ENCODE results near the gene RAB6B. TPM values are rescaled to one million over a fixed set of nuclear protein-coding genes. Genes with fewer than 3 reads are reported as not detected.

RAB6B gene
- total and polyA plus RNA-seq, 10 donors: 1.3 to 20.4 (median 8.5) TPM

DNA sequence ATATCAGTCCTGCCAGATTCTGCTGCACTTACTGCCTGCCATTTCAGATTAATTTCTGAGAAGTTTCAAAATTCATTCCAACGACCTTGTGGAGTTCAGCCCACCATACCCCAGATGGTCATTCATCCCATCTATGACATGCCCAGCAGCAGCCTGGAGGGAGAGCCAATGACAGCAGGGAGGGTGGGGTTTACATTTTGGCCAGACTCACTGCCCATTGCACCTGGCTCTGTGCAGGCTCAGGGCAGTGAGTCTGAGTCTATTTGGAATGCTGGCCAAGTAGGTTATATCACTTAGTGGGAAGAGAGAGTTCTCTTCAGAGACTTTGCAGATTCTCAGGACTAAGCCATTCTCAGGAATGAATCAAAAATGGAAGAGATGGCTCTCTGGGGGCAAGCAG, 68.5 kb downstream of the RAB6B start:
- intact Hi-C loops (cut with DNase I; ENCODE audit: low total_unique reads): no loop called here
- H3K27me3 ChIP-seq (replicated peaks in 1 of 7): no peaks in the 10 kb centered on the region
- H3K4me3 ChIP-seq: no peak overlapping the region
- no peaks in the 10 kb centered on the region for H3K4me1 ChIP-seq
- peaks cover 0 to 51% (median 21%) of the 10 kb centered on the region in 6 donors for H3K36me3 ChIP-seq
- no peak for DNase-seq
- no peaks in the 10 kb centered on the region for H3K9me3 ChIP-seq
- TF ChIP-seq, protein P1, sequence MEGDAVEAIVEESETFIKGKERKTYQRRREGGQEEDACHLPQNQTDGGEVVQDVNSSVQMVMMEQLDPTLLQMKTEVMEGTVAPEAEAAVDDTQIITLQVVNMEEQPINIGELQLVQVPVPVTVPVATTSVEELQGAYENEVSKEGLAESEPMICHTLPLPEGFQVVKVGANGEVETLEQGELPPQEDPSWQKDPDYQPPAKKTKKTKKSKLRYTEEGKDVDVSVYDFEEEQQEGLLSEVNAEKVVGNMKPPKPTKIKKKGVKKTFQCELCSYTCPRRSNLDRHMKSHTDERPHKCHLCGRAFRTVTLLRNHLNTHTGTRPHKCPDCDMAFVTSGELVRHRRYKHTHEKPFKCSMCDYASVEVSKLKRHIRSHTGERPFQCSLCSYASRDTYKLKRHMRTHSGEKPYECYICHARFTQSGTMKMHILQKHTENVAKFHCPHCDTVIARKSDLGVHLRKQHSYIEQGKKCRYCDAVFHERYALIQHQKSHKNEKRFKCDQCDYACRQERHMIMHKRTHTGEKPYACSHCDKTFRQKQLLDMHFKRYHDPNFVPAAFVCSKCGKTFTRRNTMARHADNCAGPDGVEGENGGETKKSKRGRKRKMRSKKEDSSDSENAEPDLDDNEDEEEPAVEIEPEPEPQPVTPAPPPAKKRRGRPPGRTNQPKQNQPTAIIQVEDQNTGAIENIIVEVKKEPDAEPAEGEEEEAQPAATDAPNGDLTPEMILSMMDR (IDR thresholded peaks at IDR 0.05 in 8 of 11, conservative IDR thresholded peaks at IDR 0.05 in 3 of 11): no peak
- TF ChIP-seq POLR2A (IDR thresholded peaks at IDR 0.05): no peak
- TF ChIP-seq POLR2AphosphoS5 (IDR thresholded peaks at IDR 0.05): no peak
- WGBS, 5 donors: 54 to 87% (median 67%) methylated on average over 1 of the region's 1 CpG
- H3K27ac ChIP-seq: no peak overlapping the region

DNA sequence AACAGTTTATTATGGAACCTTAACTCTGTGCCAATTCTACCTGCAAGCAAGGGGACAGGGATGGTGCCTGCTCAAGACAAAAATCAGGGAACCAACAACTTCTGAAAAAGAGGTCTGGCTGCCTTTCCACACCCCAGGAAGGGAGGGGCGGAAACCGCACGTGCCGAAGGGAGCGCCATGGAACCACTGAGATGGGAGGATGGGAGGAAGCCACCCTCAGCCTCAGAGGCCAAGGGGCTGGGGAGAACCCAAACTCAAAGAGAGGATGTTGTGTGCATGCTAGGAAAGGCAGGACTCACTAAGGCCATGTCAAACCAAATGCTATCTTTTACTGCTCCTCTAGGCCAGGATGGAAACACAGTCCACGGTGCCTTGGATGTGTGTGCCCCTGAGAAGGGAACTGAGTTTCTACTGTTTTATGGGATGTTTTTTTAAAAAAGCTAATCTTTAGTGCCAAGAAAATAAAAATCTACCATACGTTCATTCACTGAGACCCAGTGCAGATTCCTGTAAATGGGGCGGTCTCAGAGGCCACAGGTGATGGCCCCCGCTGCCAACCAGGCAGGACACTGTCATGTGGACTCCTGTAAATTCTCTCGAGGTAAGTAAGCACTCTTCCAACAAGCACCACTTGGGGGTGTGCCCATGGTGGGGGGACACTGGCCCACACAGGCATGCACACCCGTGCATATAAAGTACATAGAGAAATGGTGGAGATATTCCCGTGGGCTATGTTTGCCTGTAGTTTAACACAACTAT, 69.5 kb downstream of the RAB6B start:
- H3K36me3 ChIP-seq: peaks cover 0 to 61% (median 30%) of the 10 kb centered on the region in 6 donors
- H3K4me1 ChIP-seq: no peaks in the 10 kb centered on the region
- no peaks in the 10 kb centered on the region for H3K9me3 ChIP-seq
- intact Hi-C loops (cut with DNase I; ENCODE audit: low total_unique reads): no loop called here
- no peaks in the 10 kb centered on the region for H3K27me3 ChIP-seq (replicated peaks in 1 of 7)
- no peak for DNase-seq
- H3K27ac ChIP-seq: no peak overlapping the region
- WGBS, 5 donors: 84 to 91% (median 89%) methylated on average over 12 of the region's 12 CpGs
- TF ChIP-seq POLR2AphosphoS5 (IDR thresholded peaks at IDR 0.05) (peak in 2 of 3 donors; percentile 30 to 31), POLR2A (IDR thresholded peaks at IDR 0.05) (no peak)
- TF ChIP-seq, protein P1 (IDR thresholded peaks at IDR 0.05 in 8 of 11, conservative IDR thresholded peaks at IDR 0.05 in 3 of 11): no peak
- H3K4me3 ChIP-seq: no peak overlapping the region

DNA sequence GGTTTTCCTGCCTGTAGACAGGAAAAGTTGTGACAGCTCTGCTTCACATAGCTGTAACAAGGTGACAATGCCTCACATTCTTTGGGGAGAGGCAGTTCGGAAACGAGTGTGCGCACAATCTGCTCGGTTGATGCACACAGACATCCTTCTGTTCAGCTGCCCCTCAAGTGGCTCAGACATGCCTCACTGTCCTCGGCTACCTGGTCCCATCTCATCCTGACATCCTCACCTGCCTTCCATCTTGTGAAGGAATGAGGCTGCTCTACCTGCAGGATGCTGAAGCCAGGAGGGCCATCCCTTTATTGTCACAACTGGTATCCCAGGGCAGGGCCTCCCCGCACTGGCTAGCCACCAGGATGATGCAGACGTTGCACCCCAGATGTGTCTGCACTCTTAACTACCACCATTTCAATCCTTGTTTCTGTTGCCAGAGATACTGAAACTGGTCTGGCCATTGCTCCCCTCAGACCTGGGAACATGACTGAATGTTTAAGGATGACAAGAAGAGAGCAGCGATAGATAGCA, 70.7 kb downstream of the RAB6B start:
- Histone ChIP-seq H3K4me1 (no peaks in the 10 kb centered on the region), H3K27me3 (replicated peaks in 1 of 7) (no peaks in the 10 kb centered on the region), H3K27ac (no peak overlapping the region), H3K36me3 (peaks cover 0 to 72% (median 41%) of the 10 kb centered on the region in 6 donors), H3K9me3 (no peaks in the 10 kb centered on the region), H3K4me3 (no peak overlapping the region)
- intact Hi-C loops (cut with DNase I; ENCODE audit: low total_unique reads): no loop called here
- TF ChIP-seq, protein P1 (IDR thresholded peaks at IDR 0.05 in 8 of 11, conservative IDR thresholded peaks at IDR 0.05 in 3 of 11): no peak
- TF ChIP-seq POLR2A (IDR thresholded peaks at IDR 0.05): no peak
- TF ChIP-seq POLR2AphosphoS5 (IDR thresholded peaks at IDR 0.05): no peak
- 86 to 96% (median 91%) methylated on average over 8 of the region's 8 CpGs for WGBS, 5 donors
- DNase-seq: no peak
